Lung (tissue), 12 donors: ENCODE measurements around the gene ZNF382. TPM values are rescaled to one million over a fixed set of nuclear protein-coding genes. Genes with fewer than 3 reads are reported as not detected.
"Not testable (repeated sequence)": the region's sequence is repeated elsewhere in the genome, so short reads cannot be mapped to it uniquely, and the experiment has no call there.

Experiments used
- ATAC-seq: fragments of 200-7000 bp; cut with Tn5 transposase; one replicate; pipeline ENCODE4 v1.9.1; 2020; ENCODE audit warnings: moderate number of reproducible peaks; ENCODE audit not compliant: insufficient read depth, low FRiP score
- DNase-seq, 3 donors: peaks; one replicate each; pipeline ENCODE4 v3.0.0-alpha.2; 2013 to 2017
- H3K27ac ChIP-seq, 2 donors: one replicate each; pipeline ENCODE4 v1.5.1; 2013; ENCODE audit warnings: mild to moderate bottlenecking in 2 of 2, moderate library complexity in 2 of 2, control low read depth in 1 of 2, inconsistent platforms in 1 of 2, low read depth in 1 of 2, low read length in 1 of 2
- H3K27me3 ChIP-seq, 3 donors: one replicate each; pipeline ENCODE4 v1.5.1; 2013; ENCODE audit warnings: low read length in 2 of 3; ENCODE audit not compliant: control insufficient read depth in 3 of 3, insufficient read depth in 3 of 3
- H3K36me3 ChIP-seq, 4 donors: one replicate each; pipeline ENCODE4 v1.5.1; 2013; ENCODE audit warnings: low read length in 4 of 4, mild to moderate bottlenecking in 1 of 4, moderate library complexity in 1 of 4; ENCODE audit not compliant: control insufficient read depth in 4 of 4, insufficient read depth in 4 of 4
- H3K4me1 ChIP-seq, 5 donors: one replicate each; pipeline ENCODE4 v1.5.1; 2013; ENCODE audit warnings: low read length in 5 of 5, mild to moderate bottlenecking in 2 of 5, moderate library complexity in 1 of 5; ENCODE audit not compliant: control insufficient read depth in 5 of 5, insufficient read depth in 5 of 5
- H3K4me3 ChIP-seq: one replicate; pipeline ENCODE4 v1.5.1; 2013; ENCODE audit warnings: mild to moderate bottlenecking, control low read depth, moderate library complexity
- H3K9ac ChIP-seq, 2 donors: one replicate each; pipeline ENCODE4 v1.5.1; 2013; ENCODE audit warnings: low read length in 2 of 2, control low read depth in 1 of 2; ENCODE audit not compliant: insufficient read depth in 1 of 2
- H3K9me3 ChIP-seq, 4 donors: one replicate each; pipeline ENCODE4 v1.5.1; 2013; ENCODE audit warnings: low read length in 3 of 4, mild to moderate bottlenecking in 1 of 4, moderate library complexity in 1 of 4; ENCODE audit not compliant: control insufficient read depth in 4 of 4, insufficient read depth in 3 of 4
- CTCF ChIP-seq: IDR thresholded peaks from 2 replicates; pipeline ENCODE4 v1.5.1; 2012; ENCODE audit warnings: mild to moderate bottlenecking; ENCODE audit errors: control extremely low read depth, extremely low read depth
- WGBS, 2 donors: extraction: QIAGEN DNeasy Blood & Tissue Kit; methylation state at CpG; one replicate each; pipeline ENCODE4 v1.1.7; 2013; 5-methylcytosine and 5-hydroxymethylcytosine counted together
- polyA plus RNA-seq, 2 donors: library from polyadenylated mRNA; stranded (reverse); fragments of 200-250 nt; gene quantifications; one replicate each; pipeline ENCODE4 v1.2.1, GENCODE V29; 2013
- total RNA-seq, 2 donors: library from RNA; depleted of rRNA in 1 of 2; stranded (reverse); fragments of >200 nt in 1 of 2; gene quantifications; one replicate each; pipeline ENCODE4 v1.2.1, GENCODE V29; 2014 to 2021
- donor health status: control.
- donor health status: control.
- donor health status: Bipolar disorder and iron deficiency.
- donor health status: healthy.
- donor health status: DM: yes; HTN: yes; CAD: no.

ZNF382 gene
- total and polyA plus RNA-seq, 4 donors = 0.93 to 16.9 (median 4.0) TPM

DNA sequence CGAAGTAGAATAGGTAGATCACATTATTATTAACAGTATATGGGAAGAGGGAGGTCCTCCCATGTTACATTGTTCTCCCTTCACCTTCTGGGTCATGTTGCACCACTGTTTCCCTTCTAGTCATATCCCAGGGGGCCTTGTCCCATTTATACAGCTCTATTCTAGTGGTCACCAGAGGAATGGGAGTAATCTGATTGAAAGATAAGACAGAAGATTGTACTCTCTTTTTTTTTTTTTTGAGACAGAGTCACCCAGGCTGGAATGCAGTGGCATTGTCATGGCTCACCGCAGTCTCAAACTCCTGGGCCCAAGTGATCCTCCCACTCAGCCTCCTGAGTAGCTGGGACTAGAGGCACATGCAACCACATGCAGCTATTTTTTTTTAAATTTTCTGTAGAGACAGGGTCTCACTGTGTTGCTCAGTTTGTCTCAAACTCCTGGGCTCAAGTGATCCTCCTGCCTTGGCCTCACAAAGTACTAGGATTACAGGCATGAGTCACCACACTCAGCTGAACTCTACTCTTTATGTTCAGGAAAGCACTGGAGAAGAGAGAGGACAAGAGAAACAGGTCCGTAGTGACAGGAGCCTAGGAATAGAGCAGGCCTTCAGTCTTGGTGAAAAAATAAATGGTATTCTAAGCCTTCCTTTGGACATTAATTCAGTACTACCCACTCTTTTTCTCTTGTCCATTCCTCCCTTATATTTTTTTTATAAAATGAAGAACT, 27.7 kb upstream of the ZNF382 start:
- H3K9me3 ChIP-seq = peaks cover 0 to 15% (median 2%) of the 10 kb centered on the region in 4 donors
- H3K27ac ChIP-seq = no peak overlapping the region
- ATAC-seq = no peak
- H3K36me3 ChIP-seq = peaks cover 11 to 30% (median 22%) of the 10 kb centered on the region in 4 donors
- no peak for TF ChIP-seq CTCF
- WGBS, 2 donors = 96 to 98% methylated on average over 3 of the region's 3 CpGs
- DNase-seq = no peak
- H3K4me3 ChIP-seq = no peak overlapping the region
- H3K27me3 ChIP-seq = no peaks in the 10 kb centered on the region
- H3K9ac ChIP-seq = no peak overlapping the region
- peaks cover 0 to 14% (median 6%) of the 10 kb centered on the region in 5 donors for H3K4me1 ChIP-seq

DNA sequence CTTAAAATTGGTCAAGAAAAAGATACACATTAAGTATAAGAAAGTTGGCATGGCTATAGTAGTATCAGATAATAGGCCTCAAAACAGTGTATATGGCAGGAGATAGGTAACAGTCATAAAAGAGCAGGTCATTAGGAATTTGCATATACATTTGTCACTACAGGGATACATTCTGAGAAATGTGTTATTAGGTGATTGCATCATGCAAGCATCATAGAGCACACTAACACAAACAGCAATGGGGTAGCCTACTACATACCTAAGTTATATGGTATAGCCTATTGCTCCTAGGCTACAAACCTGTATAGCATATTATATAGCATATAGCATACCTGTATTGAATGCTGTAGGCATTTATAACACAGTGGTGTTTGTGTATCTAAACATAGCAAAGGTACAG, 25.9 kb upstream of the ZNF382 start:
- Histone ChIP-seq H3K9ac (no peak overlapping the region), H3K4me1 (peaks cover 0 to 9% (median 3%) of the 10 kb centered on the region in 5 donors), H3K4me3 (no peak overlapping the region), H3K36me3 (peaks cover 13 to 30% (median 24%) of the 10 kb centered on the region in 4 donors), H3K9me3 (peaks cover 0 to 15% (median 2%) of the 10 kb centered on the region in 4 donors), H3K27me3 (no peaks in the 10 kb centered on the region), H3K27ac (no peak overlapping the region)
- DNase-seq (no peak), ATAC-seq (no peak)
- no peak for TF ChIP-seq CTCF

GRCh38 chr19:36602681-36603080, 2.4 kb upstream of the ZNF382 start:
- H3K9me3 ChIP-seq = peaks cover 0 to 24% (median 0%) of the 10 kb centered on the region in 4 donors
- not testable (repeated sequence) for H3K27me3 ChIP-seq, DNase-seq, H3K4me3 ChIP-seq, ATAC-seq, H3K9ac ChIP-seq, H3K36me3 ChIP-seq, H3K4me1 ChIP-seq, H3K27ac ChIP-seq
- WGBS, 2 donors = 93 to 94% methylated on average over 10 of the region's 10 CpGs

DNA sequence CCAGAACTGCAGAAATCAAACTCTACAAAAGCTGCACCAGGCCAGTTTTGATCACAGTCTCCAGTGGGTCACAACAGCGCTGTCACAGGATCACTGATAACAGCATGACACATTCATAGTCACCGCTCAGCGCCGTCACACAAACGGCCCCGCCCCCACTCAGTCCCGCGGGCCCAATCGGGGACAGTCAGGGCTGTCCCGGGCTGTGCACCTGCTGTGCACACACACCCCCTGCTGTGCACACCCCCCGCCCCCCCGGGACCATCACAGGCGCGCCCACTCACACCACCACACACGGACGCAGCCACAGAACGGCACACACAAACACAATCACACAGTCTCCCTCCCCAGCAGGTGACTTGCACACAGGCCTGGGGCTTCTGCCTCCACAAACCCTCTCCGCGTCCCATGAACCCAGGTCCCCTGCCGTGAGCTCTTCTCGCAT, 435 bp upstream of the ZNF382 start:
- Histone ChIP-seq H3K9ac (peak overlapping the region; percentile 69 to 86), H3K9me3 (peaks cover 0 to 20% (median 0%) of the 10 kb centered on the region in 4 donors), H3K4me1 (peaks cover 0 to 7% (median 6%) of the 10 kb centered on the region in 5 donors), H3K27me3 (no peaks in the 10 kb centered on the region), H3K4me3 (peak overlapping the region; percentile 59), H3K27ac (peak overlapping the region; percentile 72 to 88), H3K36me3 (peaks cover 0 to 11% (median 6%) of the 10 kb centered on the region in 4 donors)
- TF ChIP-seq CTCF = no peak
- DNase-seq (peak; percentile 43 to 59 (median 49)), ATAC-seq (peak; percentile 65)
- 1 to 2% methylated on average over 20 to 21 of the region's 21 CpGs for WGBS, 2 donors
